C4-2B (cell line): ENCODE results near the gene NTN5.

Source experiments
- ZFX ChIP-seq: fragments of 450-650 bp; IDR thresholded peaks from 2 replicates; pipeline ENCODE4 v1.6.1; 2017
- TF ChIP-seq, protein P1 (sequence below): fragments of 450-650 bp; conservative IDR thresholded peaks from 2 replicates; pipeline ENCODE4 v1.5.1; 2017; ENCODE audit warnings: mild to moderate bottlenecking

DNA sequence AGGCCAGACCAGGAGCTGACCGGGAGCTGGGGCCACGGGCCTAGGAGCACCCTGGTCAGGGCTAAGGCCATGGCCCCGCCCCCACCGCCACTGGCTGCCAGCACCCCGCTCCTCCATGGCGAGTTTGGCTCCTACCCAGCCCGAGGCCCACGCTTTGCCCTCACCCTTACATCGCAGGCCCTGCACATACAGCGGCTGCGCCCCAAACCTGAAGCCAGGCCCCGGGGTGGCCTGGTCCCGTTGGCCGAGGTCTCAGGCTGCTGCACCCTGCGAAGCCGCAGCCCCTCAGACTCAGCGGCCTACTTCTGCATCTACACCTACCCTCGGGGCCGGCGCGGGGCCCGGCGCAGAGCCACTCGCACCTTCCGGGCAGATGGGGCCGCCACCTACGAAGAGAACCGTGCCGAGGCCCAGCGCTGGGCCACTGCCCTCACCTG is 46.9 kb downstream of the NTN5 start:
- TF ChIP-seq, protein P1, sequence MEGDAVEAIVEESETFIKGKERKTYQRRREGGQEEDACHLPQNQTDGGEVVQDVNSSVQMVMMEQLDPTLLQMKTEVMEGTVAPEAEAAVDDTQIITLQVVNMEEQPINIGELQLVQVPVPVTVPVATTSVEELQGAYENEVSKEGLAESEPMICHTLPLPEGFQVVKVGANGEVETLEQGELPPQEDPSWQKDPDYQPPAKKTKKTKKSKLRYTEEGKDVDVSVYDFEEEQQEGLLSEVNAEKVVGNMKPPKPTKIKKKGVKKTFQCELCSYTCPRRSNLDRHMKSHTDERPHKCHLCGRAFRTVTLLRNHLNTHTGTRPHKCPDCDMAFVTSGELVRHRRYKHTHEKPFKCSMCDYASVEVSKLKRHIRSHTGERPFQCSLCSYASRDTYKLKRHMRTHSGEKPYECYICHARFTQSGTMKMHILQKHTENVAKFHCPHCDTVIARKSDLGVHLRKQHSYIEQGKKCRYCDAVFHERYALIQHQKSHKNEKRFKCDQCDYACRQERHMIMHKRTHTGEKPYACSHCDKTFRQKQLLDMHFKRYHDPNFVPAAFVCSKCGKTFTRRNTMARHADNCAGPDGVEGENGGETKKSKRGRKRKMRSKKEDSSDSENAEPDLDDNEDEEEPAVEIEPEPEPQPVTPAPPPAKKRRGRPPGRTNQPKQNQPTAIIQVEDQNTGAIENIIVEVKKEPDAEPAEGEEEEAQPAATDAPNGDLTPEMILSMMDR = no peak
- no peak for TF ChIP-seq ZFX
